Activated naive CD8-positive, alpha-beta T cell treated with anti-CD3 and anti-CD28 coated beads, Interleukin-2, amount 50 U/mL, for 24 hours (primary cell): Measurements from ENCODE around the gene AGA.

Experiments
- ATAC-seq: fragments of 150-1000 bp; cut with Tn5 transposase; one replicate; pipeline ENCODE4 v1.10.0; 2021
- DNase-seq: peaks from one replicate; pipeline ENCODE4 v3.0.0; 2021
- H3K27ac Mint-ChIP-seq: one replicate; pipeline ENCODE4 v1.8.0; 2021; ENCODE audit warnings: mild to moderate bottlenecking, mixed read lengths
- H3K27me3 Mint-ChIP-seq: one replicate; pipeline ENCODE4 v1.8.0; 2021; ENCODE audit warnings: mixed read lengths
- H3K36me3 Mint-ChIP-seq: one replicate; pipeline ENCODE4 v1.8.0; 2021; ENCODE audit warnings: low read depth, mixed read lengths
- H3K4me1 Mint-ChIP-seq: one replicate; pipeline ENCODE4 v1.8.0; 2021; ENCODE audit warnings: mixed read lengths
- H3K4me3 Mint-ChIP-seq: one replicate; pipeline ENCODE4 v1.8.0; 2021; ENCODE audit warnings: mild to moderate bottlenecking, moderate library complexity, mixed read lengths
- H3K9me3 Mint-ChIP-seq: one replicate; pipeline ENCODE4 v1.8.0; 2021; ENCODE audit warnings: mixed read lengths

AGA gene

GRCh38 chr4:177461606-177462005, 19.4 kb upstream of the AGA start:
- H3K4me3 Mint-ChIP-seq, result no peak overlapping the region
- no peaks in the 10 kb centered on the region for H3K27me3 Mint-ChIP-seq
- no peak for ATAC-seq
- DNase-seq, result no peak
- H3K27ac Mint-ChIP-seq, result no peak overlapping the region
- no peaks in the 10 kb centered on the region for H3K9me3 Mint-ChIP-seq
- H3K4me1 Mint-ChIP-seq, result no peaks in the 10 kb centered on the region
- peaks cover 2% of the 10 kb centered on the region for H3K36me3 Mint-ChIP-seq

- Mint-ChIP-seq H3K36me3 (peaks cover 2% of the 10 kb centered on the region), H3K27ac (no peak overlapping the region), H3K27me3 (no peaks in the 10 kb centered on the region), H3K4me1 (no peaks in the 10 kb centered on the region), H3K4me3 (no peak overlapping the region), H3K9me3 (no peaks in the 10 kb centered on the region)
- DNase-seq, result no peak
- ATAC-seq, result no peak
Observed at GRCh38 chr4:177460460-177460859, 18.2 kb upstream of the AGA start.

DNA sequence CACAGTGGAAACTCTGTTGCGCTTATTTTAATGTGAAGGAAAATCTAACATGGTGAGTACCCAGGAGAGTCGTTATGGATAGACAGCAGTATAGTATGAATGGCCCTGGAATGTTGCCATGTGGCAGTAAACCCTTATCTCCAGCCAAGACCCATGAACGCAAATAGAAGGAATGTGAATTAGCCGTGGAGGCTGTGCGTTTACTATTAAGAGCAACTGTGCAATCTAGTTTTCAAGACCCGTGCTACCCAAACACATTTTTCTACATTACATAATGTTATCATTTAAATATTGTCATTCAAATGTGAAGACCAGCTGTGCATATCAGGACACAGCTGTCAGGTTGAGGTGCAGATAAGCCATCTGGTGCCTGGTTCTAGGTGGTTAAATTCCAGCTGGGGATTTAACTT, 13.3 kb upstream of the AGA start:
- H3K4me1 Mint-ChIP-seq, result no peaks in the 10 kb centered on the region
- no peaks in the 10 kb centered on the region for H3K9me3 Mint-ChIP-seq
- DNase-seq (no peak), ATAC-seq (no peak)
- no peak overlapping the region for H3K4me3 Mint-ChIP-seq
- H3K27ac Mint-ChIP-seq, result no peak overlapping the region
- no peaks in the 10 kb centered on the region for H3K27me3 Mint-ChIP-seq
- no peaks in the 10 kb centered on the region for H3K36me3 Mint-ChIP-seq

DNA sequence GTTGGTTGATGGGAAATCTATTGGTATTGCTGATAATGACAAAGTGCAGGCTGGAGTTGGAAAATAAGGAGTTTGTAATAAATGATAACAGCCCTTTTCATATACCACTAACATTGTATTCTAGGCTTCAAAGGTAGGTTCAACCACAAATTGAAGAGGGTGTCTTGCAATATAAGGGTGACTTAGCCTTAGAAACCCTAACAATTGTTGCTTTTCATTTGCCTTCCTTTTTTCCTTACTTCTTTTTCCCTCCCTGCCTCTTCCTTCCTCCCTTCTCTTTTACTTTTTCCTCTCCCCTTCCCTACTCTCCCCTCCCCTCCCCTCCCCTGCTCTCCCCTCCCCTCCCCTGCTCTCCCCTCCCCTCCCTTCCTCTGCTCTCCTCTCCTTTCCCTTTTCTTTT, 10.9 kb upstream of the AGA start:
- Mint-ChIP-seq H3K4me3 (no peak overlapping the region), H3K27me3 (no peaks in the 10 kb centered on the region), H3K4me1 (peaks cover 1% of the 10 kb centered on the region), H3K9me3 (no peaks in the 10 kb centered on the region), H3K27ac (no peak overlapping the region), H3K36me3 (no peaks in the 10 kb centered on the region)
- no peak for ATAC-seq
- DNase-seq, result no peak

DNA sequence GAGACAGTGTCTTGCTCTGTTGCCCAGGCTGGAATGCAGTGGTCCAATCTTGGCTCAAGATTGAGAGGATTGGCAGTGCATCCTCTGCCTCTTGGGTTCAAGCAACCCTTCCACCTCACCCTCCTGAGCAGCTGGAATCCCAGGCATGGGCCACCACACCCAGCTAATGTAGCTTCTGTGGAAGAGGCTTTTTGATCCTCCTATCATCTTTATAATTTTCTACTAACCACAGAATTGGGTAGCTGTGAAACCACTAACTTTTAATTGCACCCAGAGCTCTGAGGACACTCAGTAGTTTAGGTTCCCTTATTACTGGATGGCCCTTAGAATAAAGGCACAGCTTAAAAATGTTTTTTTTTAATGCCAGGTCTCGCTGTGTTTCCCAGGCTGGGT, 8.9 kb upstream of the AGA start:
- Mint-ChIP-seq H3K4me1 (peaks cover 8% of the 10 kb centered on the region), H3K27ac (no peak overlapping the region), H3K27me3 (no peaks in the 10 kb centered on the region), H3K4me3 (no peak overlapping the region), H3K36me3 (no peaks in the 10 kb centered on the region), H3K9me3 (no peaks in the 10 kb centered on the region)
- no peak for DNase-seq
- no peak for ATAC-seq

DNA sequence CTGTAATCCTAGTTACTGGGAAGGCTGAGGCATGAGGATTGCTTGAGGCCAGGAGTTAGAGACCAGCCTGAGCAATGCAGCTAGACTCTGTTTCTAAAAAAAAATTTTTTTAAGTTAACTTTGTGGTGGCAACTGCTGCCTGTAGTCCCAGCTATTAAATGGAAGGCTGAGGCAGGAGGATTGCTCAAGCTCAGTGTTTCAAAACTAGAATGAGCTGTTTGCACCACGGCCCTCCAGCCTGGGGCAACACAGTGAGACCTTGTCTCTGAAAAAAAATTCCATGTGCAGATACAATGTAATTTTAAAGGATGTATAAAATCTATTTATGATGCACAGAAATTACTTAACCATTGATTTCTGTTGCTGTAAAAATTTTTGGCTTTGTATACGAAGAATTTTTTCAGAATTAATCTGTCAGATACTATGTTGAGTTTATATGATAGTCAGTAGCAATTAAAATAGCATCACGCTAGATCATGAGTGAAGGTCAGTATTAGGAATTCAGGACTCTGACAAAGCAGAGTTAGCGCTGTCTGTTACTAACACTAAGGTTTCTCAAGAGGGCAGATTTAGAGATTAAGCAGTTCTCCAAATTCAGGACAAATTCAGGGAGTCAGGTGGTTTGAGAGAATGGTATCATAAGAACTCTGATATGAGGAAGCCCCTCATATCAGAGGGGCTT, 8.3 kb upstream of the AGA start:
- Mint-ChIP-seq H3K4me3 (no peak overlapping the region), H3K4me1 (peaks cover 8% of the 10 kb centered on the region), H3K36me3 (peaks cover under 1% of the 10 kb centered on the region), H3K9me3 (no peaks in the 10 kb centered on the region), H3K27me3 (no peaks in the 10 kb centered on the region), H3K27ac (no peak overlapping the region)
- DNase-seq (no peak), ATAC-seq (no peak)

GRCh38 chr4:177448850-177449249, 6.6 kb upstream of the AGA start:
- no peaks in the 10 kb centered on the region for H3K27me3 Mint-ChIP-seq
- ATAC-seq, result no peak
- H3K4me3 Mint-ChIP-seq, result no peak overlapping the region
- no peak overlapping the region for H3K27ac Mint-ChIP-seq
- H3K36me3 Mint-ChIP-seq, result peaks cover 1% of the 10 kb centered on the region
- no peaks in the 10 kb centered on the region for H3K9me3 Mint-ChIP-seq
- DNase-seq, result no peak
- H3K4me1 Mint-ChIP-seq, result peaks cover 8% of the 10 kb centered on the region

GRCh38 chr4:177447417-177448004, 5.3 kb upstream of the AGA start:
- peaks cover 13% of the 10 kb centered on the region for H3K4me1 Mint-ChIP-seq
- no peaks in the 10 kb centered on the region for H3K27me3 Mint-ChIP-seq
- no peaks in the 10 kb centered on the region for H3K9me3 Mint-ChIP-seq
- no peak for ATAC-seq
- H3K36me3 Mint-ChIP-seq, result peaks cover 1% of the 10 kb centered on the region
- no peak overlapping the region for H3K4me3 Mint-ChIP-seq
- no peak for DNase-seq
- no peak overlapping the region for H3K27ac Mint-ChIP-seq

DNA sequence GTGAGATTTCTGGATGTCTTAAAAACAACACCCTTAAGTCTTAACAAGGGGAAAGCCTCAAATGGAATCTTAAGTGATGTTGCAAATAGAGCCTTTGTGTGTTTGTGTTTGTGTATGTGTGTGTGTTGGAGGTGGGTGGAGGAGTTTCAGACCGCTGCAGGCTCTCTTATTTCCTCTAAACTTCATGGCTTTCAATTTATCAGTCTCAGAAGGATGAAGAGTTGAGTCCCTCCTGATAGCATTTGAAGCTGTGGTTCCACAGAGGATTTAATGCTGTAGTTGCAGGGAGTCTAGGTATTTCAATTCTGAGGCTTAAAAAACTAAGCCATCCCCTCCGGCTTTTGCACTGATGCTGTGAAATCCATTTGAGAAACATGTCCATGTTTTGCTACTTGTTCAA, 4.3 kb upstream of the AGA start:
- Mint-ChIP-seq H3K4me1 (peaks cover 13% of the 10 kb centered on the region), H3K27ac (no peak overlapping the region), H3K9me3 (no peaks in the 10 kb centered on the region), H3K36me3 (peaks cover 1% of the 10 kb centered on the region), H3K27me3 (no peaks in the 10 kb centered on the region), H3K4me3 (no peak overlapping the region)
- no peak for DNase-seq
- ATAC-seq, result no peak

- no peak for DNase-seq
- H3K4me1 Mint-ChIP-seq, result peaks cover 24% of the 10 kb centered on the region
- H3K27me3 Mint-ChIP-seq, result no peaks in the 10 kb centered on the region
- H3K27ac Mint-ChIP-seq, result no peak overlapping the region
- H3K9me3 Mint-ChIP-seq, result no peaks in the 10 kb centered on the region
- peak overlapping the region; percentile 17 for H3K4me3 Mint-ChIP-seq
- ATAC-seq, result no peak
- H3K36me3 Mint-ChIP-seq, result peaks cover 1% of the 10 kb centered on the region
Observed at GRCh38 chr4:177444911-177445736, 2.9 kb upstream of the AGA start.

GRCh38 chr4:177441061-177441802, 1.0 kb downstream of the AGA start:
- Mint-ChIP-seq H3K4me3 (peak overlapping the region; percentile 88), H3K27ac (peak overlapping the region; percentile 92), H3K27me3 (no peaks in the 10 kb centered on the region), H3K9me3 (no peaks in the 10 kb centered on the region), H3K4me1 (peaks cover 19% of the 10 kb centered on the region), H3K36me3 (peaks cover 9% of the 10 kb centered on the region)
- ATAC-seq (no peak), DNase-seq (peak; percentile 15)

DNA sequence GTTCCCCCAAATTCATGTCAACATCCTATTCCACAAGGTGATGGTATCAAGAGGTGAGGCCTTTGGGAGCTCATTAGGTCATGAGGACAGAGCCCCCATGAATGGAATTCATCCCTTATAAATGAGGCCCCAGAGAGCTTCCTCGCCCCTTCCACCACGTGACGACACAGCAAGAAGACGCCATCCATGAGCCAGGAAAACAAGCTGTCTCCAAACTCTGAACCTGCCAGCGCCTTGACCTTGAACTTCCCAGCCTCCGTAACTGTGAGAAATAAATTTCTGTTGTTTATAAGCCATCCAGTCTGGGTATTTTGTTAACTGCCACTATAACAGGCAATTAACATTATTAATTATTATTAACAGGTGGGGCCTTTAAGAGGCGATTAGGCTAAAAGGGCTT, 5.8 kb downstream of the AGA start:
- Mint-ChIP-seq H3K27ac (no peak overlapping the region), H3K9me3 (no peaks in the 10 kb centered on the region), H3K36me3 (peaks cover 14% of the 10 kb centered on the region), H3K27me3 (no peaks in the 10 kb centered on the region), H3K4me1 (peaks cover 14% of the 10 kb centered on the region), H3K4me3 (no peak overlapping the region)
- DNase-seq (no peak), ATAC-seq (no peak)

DNA sequence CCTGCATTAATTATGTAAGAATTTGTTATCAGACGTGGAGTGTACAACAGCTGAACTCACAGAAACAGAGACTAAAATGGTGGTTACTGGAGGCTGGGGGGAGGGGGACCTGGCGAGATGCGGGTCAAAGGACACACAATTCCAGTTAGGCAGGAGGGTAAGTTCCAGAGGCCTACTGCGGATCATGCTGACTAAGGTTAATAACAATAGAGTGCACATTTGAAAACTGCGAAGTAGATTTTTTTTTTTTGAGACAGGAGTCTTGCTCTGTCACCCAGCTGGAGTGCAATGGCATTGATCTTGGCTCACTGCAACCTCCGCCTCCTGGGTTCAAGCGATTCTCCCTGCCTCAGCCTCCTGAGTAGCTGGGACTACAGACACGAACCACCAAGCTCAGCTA, 7.6 kb downstream of the AGA start:
- Mint-ChIP-seq H3K9me3 (no peaks in the 10 kb centered on the region), H3K27ac (no peak overlapping the region), H3K4me3 (no peak overlapping the region), H3K27me3 (no peaks in the 10 kb centered on the region), H3K36me3 (peaks cover 18% of the 10 kb centered on the region), H3K4me1 (no peaks in the 10 kb centered on the region)
- ATAC-seq, result no peak
- no peak for DNase-seq

DNA sequence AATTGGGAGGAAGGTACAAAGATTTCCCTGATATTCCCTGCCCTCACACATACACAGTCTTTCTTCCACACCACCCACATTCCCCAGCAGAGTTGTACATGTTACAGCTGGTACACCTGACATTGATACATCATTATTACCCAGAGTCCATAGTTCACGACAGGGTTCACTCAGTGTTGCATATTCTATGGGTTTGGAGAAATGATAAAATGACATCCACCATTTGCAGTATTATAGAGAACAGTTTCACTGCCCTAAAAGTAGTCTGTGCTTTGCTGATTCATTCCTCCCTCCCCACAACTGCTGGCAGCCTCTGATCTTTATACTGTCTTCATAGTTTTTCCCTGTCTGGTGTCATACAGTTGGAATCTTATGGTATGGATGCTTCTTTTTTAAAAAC, 15.0 kb downstream of the AGA start:
- Mint-ChIP-seq H3K4me3 (no peak overlapping the region), H3K36me3 (peaks cover 4% of the 10 kb centered on the region), H3K27ac (no peak overlapping the region), H3K9me3 (no peaks in the 10 kb centered on the region), H3K27me3 (no peaks in the 10 kb centered on the region), H3K4me1 (no peaks in the 10 kb centered on the region)
- ATAC-seq, result no peak
- DNase-seq, result no peak
